ENCODE data around the gene ZNF845. TPM values are rescaled to one million over a fixed set of nuclear protein-coding genes. Genes with fewer than 3 reads are reported as not detected.

ZNF845 gene
- polyA plus RNA-seq, 1 donor (not counting 4 experiments of a cell fraction or from before 2014, with no cell fraction given): 4.4 TPM

DNA sequence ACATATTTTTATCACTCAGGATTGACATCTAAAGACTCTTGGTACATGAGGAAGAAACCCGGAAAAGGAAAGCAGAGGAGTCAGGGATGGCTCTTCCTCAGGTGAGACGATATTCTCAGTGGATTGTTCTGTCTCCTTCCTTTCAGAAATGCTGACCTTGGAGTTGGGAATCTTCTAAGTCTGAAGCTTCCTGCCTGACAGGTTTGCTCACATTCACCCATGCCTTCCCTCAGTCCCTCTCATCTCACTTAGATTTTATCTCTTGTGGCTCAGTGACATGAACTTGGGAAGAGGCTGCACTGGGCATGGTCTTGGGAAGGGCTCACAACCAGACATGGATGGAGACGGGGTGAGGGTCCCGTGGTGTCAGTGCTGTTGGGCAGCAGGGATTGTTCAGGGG is 38.6 kb downstream of the ZNF845 start:
- Histone ChIP-seq H3K4me1 (ENCODE audit: control insufficient read depth, extremely low read depth, insufficient read depth, low read length) (no peaks in the 10 kb centered on the region), H4K20me1 (ENCODE audit: control insufficient read depth, extremely low read depth, insufficient read depth, low read length) (no peaks in the 10 kb centered on the region), H3K36me3 (ENCODE audit: control insufficient read depth in 2 of 2, extremely low read depth in 1 of 2, insufficient read depth in 2 of 2, low read length in 2 of 2) (peaks cover 3 to 4% of the 10 kb centered on the region in 2 experiments), H2AFZ (ENCODE audit: control insufficient read depth, low read length) (no peak overlapping the region), H3K79me2 (ENCODE audit: control insufficient read depth, insufficient read depth, low read length) (peaks cover 3% of the 10 kb centered on the region), H3K9ac (ENCODE audit: control insufficient read depth, extremely low read depth, insufficient read depth, low read length) (no peak overlapping the region), H3K27ac (ENCODE audit: control insufficient read depth, insufficient read depth, low read length) (no peak overlapping the region), H3K9me3 (ENCODE audit: control insufficient read depth, low read depth, low read length) (peaks cover 2% of the 10 kb centered on the region), H3K4me3 (ENCODE audit: control insufficient read depth in 2 of 3, extremely low read depth in 1 of 3, insufficient read depth in 2 of 3, low read depth in 1 of 3, low read length in 3 of 3) (no peak overlapping the region), H3K27me3 (ENCODE audit: control insufficient read depth, extremely low read depth, insufficient read depth, low read length) (no peaks in the 10 kb centered on the region), H3K4me2 (ENCODE audit: control insufficient read depth, extremely low read depth, insufficient read depth, low read depth, low read length) (no peak overlapping the region), H3K9me1 (ENCODE audit: control insufficient read depth, extremely low read depth, insufficient read depth, low read length) (no peaks in the 10 kb centered on the region)
- dilution Hi-C loops (cut with MboI; ENCODE audit: extremely low pct_ligation_motif_present, low sequenced_read_pairs): no loop called here
- no peak for DNase-seq (ENCODE audit: low read depth, low spot score)
- no peak for TF ChIP-seq EZH2 (IDR thresholded peaks at IDR 0.05; ENCODE audit: low read length)
- TF ChIP-seq, protein P1, sequence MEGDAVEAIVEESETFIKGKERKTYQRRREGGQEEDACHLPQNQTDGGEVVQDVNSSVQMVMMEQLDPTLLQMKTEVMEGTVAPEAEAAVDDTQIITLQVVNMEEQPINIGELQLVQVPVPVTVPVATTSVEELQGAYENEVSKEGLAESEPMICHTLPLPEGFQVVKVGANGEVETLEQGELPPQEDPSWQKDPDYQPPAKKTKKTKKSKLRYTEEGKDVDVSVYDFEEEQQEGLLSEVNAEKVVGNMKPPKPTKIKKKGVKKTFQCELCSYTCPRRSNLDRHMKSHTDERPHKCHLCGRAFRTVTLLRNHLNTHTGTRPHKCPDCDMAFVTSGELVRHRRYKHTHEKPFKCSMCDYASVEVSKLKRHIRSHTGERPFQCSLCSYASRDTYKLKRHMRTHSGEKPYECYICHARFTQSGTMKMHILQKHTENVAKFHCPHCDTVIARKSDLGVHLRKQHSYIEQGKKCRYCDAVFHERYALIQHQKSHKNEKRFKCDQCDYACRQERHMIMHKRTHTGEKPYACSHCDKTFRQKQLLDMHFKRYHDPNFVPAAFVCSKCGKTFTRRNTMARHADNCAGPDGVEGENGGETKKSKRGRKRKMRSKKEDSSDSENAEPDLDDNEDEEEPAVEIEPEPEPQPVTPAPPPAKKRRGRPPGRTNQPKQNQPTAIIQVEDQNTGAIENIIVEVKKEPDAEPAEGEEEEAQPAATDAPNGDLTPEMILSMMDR (optimal IDR thresholded peaks at IDR 0.05 in 1 of 3, IDR thresholded peaks at IDR 0.05 in 1 of 3, conservative IDR thresholded peaks at IDR 0.05 in 1 of 3; ENCODE audit: extremely low read depth in 1 of 3, insufficient read depth in 2 of 3, low read length in 3 of 3): no peak
- no peak for FAIRE-seq

DNA sequence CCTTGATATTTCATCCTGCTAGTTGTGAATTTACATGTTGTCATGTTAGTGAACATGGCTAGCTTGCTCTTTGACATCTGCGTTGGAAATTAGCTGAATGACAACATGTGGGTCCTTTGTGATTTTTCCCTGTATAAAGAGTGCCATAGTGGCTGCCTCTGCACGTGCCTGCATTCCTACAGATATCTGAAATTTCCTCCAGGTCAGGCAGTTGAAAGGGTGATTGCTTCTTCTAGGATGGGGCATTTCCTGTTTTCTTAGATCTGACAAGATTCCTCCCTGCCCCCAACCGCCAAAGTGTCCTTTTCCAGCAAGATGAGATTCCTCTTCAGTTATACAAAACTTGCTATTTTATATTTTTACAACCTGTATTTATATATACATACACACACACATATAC is 40.7 kb downstream of the ZNF845 start:
- H3K9ac ChIP-seq (ENCODE audit: control insufficient read depth, extremely low read depth, insufficient read depth, low read length): no peak overlapping the region
- no peaks in the 10 kb centered on the region for H3K9me1 ChIP-seq (ENCODE audit: control insufficient read depth, extremely low read depth, insufficient read depth, low read length)
- H3K36me3 ChIP-seq (ENCODE audit: control insufficient read depth in 2 of 2, extremely low read depth in 1 of 2, insufficient read depth in 2 of 2, low read length in 2 of 2): peaks cover 7 to 13% of the 10 kb centered on the region in 2 experiments
- H3K4me1 ChIP-seq (ENCODE audit: control insufficient read depth, extremely low read depth, insufficient read depth, low read length): no peaks in the 10 kb centered on the region
- no peak overlapping the region for H2AFZ ChIP-seq (ENCODE audit: control insufficient read depth, low read length)
- TF ChIP-seq EZH2 (IDR thresholded peaks at IDR 0.05; ENCODE audit: low read length): no peak
- TF ChIP-seq, protein P1 (optimal IDR thresholded peaks at IDR 0.05 in 1 of 3, IDR thresholded peaks at IDR 0.05 in 1 of 3, conservative IDR thresholded peaks at IDR 0.05 in 1 of 3; ENCODE audit: extremely low read depth in 1 of 3, insufficient read depth in 2 of 3, low read length in 3 of 3): no peak
- dilution Hi-C loops (cut with MboI; ENCODE audit: extremely low pct_ligation_motif_present, low sequenced_read_pairs): no loop called here
- H3K79me2 ChIP-seq (ENCODE audit: control insufficient read depth, insufficient read depth, low read length): no peaks in the 10 kb centered on the region
- no peak overlapping the region for H3K4me3 ChIP-seq (ENCODE audit: control insufficient read depth in 2 of 3, extremely low read depth in 1 of 3, insufficient read depth in 2 of 3, low read depth in 1 of 3, low read length in 3 of 3)
- no peaks in the 10 kb centered on the region for H4K20me1 ChIP-seq (ENCODE audit: control insufficient read depth, extremely low read depth, insufficient read depth, low read length)
- H3K27me3 ChIP-seq (ENCODE audit: control insufficient read depth, extremely low read depth, insufficient read depth, low read length): no peaks in the 10 kb centered on the region
- peaks cover 10% of the 10 kb centered on the region for H3K9me3 ChIP-seq (ENCODE audit: control insufficient read depth, low read depth, low read length)
- DNase-seq (ENCODE audit: low read depth, low spot score): no peak
- H3K4me2 ChIP-seq (ENCODE audit: control insufficient read depth, extremely low read depth, insufficient read depth, low read depth, low read length): no peak overlapping the region
- no peak for FAIRE-seq
- no peak overlapping the region for H3K27ac ChIP-seq (ENCODE audit: control insufficient read depth, insufficient read depth, low read length)

All from keratinocyte (primary cell).